ENCODE data around the gene MOSPD3. TPM values are rescaled to one million over a fixed set of nuclear protein-coding genes. Genes with fewer than 3 reads are reported as not detected.

MOSPD3 gene
- polyA plus RNA-seq, 1 donor (not counting 4 experiments of a cell fraction or from before 2014, with no cell fraction given), result 5.5 TPM

DNA sequence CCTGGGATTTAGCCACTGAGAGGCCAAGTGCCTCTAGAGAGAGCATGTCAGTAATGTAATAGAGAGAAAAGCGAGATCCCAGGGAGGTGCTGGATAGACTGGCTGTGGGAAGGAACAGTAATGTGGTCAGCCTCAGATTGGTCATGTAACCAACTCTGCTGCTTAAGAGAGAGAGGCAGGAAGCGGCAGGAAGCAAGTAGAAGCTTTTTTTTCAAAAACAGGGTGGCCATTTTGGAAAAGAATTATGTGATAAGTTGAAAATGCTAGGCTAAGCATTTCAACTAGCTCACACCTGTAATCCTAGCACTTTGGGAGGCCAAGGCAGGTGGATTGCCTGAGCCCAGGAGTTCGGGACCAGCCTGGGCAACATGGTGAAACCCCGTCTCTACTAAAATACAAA, 13.9 kb upstream of the MOSPD3 start:
- Histone ChIP-seq H3K36me3 (ENCODE audit: control insufficient read depth in 2 of 2, extremely low read depth in 1 of 2, insufficient read depth in 2 of 2, low read length in 2 of 2) (no peaks in the 10 kb centered on the region), H3K4me2 (ENCODE audit: control insufficient read depth, extremely low read depth, insufficient read depth, low read depth, low read length) (no peak overlapping the region), H3K27ac (ENCODE audit: control insufficient read depth, insufficient read depth, low read length) (no peak overlapping the region), H3K9ac (ENCODE audit: control insufficient read depth, extremely low read depth, insufficient read depth, low read length) (no peak overlapping the region), H3K4me3 (ENCODE audit: control insufficient read depth in 2 of 3, extremely low read depth in 1 of 3, insufficient read depth in 2 of 3, low read depth in 1 of 3, low read length in 3 of 3) (no peak overlapping the region), H3K79me2 (ENCODE audit: control insufficient read depth, insufficient read depth, low read length) (no peaks in the 10 kb centered on the region), H4K20me1 (ENCODE audit: control insufficient read depth, extremely low read depth, insufficient read depth, low read length) (no peaks in the 10 kb centered on the region), H2AFZ (ENCODE audit: control insufficient read depth, low read length) (no peak overlapping the region), H3K27me3 (ENCODE audit: control insufficient read depth, extremely low read depth, insufficient read depth, low read length) (no peaks in the 10 kb centered on the region), H3K4me1 (ENCODE audit: control insufficient read depth, extremely low read depth, insufficient read depth, low read length) (no peaks in the 10 kb centered on the region), H3K9me3 (ENCODE audit: control insufficient read depth, low read depth, low read length) (no peaks in the 10 kb centered on the region), H3K9me1 (ENCODE audit: control insufficient read depth, extremely low read depth, insufficient read depth, low read length) (no peaks in the 10 kb centered on the region)
- FAIRE-seq, result no peak
- TF ChIP-seq EZH2 (IDR thresholded peaks at IDR 0.05; ENCODE audit: low read length), result no peak
- TF ChIP-seq, protein P1, sequence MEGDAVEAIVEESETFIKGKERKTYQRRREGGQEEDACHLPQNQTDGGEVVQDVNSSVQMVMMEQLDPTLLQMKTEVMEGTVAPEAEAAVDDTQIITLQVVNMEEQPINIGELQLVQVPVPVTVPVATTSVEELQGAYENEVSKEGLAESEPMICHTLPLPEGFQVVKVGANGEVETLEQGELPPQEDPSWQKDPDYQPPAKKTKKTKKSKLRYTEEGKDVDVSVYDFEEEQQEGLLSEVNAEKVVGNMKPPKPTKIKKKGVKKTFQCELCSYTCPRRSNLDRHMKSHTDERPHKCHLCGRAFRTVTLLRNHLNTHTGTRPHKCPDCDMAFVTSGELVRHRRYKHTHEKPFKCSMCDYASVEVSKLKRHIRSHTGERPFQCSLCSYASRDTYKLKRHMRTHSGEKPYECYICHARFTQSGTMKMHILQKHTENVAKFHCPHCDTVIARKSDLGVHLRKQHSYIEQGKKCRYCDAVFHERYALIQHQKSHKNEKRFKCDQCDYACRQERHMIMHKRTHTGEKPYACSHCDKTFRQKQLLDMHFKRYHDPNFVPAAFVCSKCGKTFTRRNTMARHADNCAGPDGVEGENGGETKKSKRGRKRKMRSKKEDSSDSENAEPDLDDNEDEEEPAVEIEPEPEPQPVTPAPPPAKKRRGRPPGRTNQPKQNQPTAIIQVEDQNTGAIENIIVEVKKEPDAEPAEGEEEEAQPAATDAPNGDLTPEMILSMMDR (optimal IDR thresholded peaks at IDR 0.05 in 1 of 3, IDR thresholded peaks at IDR 0.05 in 1 of 3, conservative IDR thresholded peaks at IDR 0.05 in 1 of 3; ENCODE audit: extremely low read depth in 1 of 3, insufficient read depth in 2 of 3, low read length in 3 of 3), result no peak
- dilution Hi-C loops (cut with MboI; ENCODE audit: extremely low pct_ligation_motif_present, low sequenced_read_pairs), result no loop called here
- DNase-seq (ENCODE audit: low read depth, low spot score), result no peak

GRCh38 chr7:100599911-100600729, 12.2 kb upstream of the MOSPD3 start:
- Histone ChIP-seq H3K27ac (ENCODE audit: control insufficient read depth, insufficient read depth, low read length) (no peak overlapping the region), H3K4me1 (ENCODE audit: control insufficient read depth, extremely low read depth, insufficient read depth, low read length) (peaks cover 3% of the 10 kb centered on the region), H3K4me3 (ENCODE audit: control insufficient read depth in 2 of 3, extremely low read depth in 1 of 3, insufficient read depth in 2 of 3, low read depth in 1 of 3, low read length in 3 of 3) (no peak overlapping the region), H3K9me3 (ENCODE audit: control insufficient read depth, low read depth, low read length) (no peaks in the 10 kb centered on the region), H3K27me3 (ENCODE audit: control insufficient read depth, extremely low read depth, insufficient read depth, low read length) (no peaks in the 10 kb centered on the region), H4K20me1 (ENCODE audit: control insufficient read depth, extremely low read depth, insufficient read depth, low read length) (no peaks in the 10 kb centered on the region), H3K79me2 (ENCODE audit: control insufficient read depth, insufficient read depth, low read length) (no peaks in the 10 kb centered on the region), H3K36me3 (ENCODE audit: control insufficient read depth in 2 of 2, extremely low read depth in 1 of 2, insufficient read depth in 2 of 2, low read length in 2 of 2) (no peaks in the 10 kb centered on the region), H3K4me2 (ENCODE audit: control insufficient read depth, extremely low read depth, insufficient read depth, low read depth, low read length) (no peak overlapping the region), H2AFZ (ENCODE audit: control insufficient read depth, low read length) (no peak overlapping the region), H3K9ac (ENCODE audit: control insufficient read depth, extremely low read depth, insufficient read depth, low read length) (no peak overlapping the region), H3K9me1 (ENCODE audit: control insufficient read depth, extremely low read depth, insufficient read depth, low read length) (no peaks in the 10 kb centered on the region)
- TF ChIP-seq EZH2 (IDR thresholded peaks at IDR 0.05; ENCODE audit: low read length), result no peak
- TF ChIP-seq, protein P1 (optimal IDR thresholded peaks at IDR 0.05 in 1 of 3, IDR thresholded peaks at IDR 0.05 in 1 of 3, conservative IDR thresholded peaks at IDR 0.05 in 1 of 3; ENCODE audit: extremely low read depth in 1 of 3, insufficient read depth in 2 of 3, low read length in 3 of 3), result peak in 1 of 3 experiments; percentile 17
- FAIRE-seq (no peak), DNase-seq (ENCODE audit: low read depth, low spot score) (no peak)
- dilution Hi-C loops (cut with MboI; ENCODE audit: extremely low pct_ligation_motif_present, low sequenced_read_pairs), result no loop called here
